ENCODE results near the gene C2CD3. TPM values are rescaled to one million over a fixed set of nuclear protein-coding genes. Genes with fewer than 3 reads are reported as not detected.

Gene C2CD3
- total and polyA plus RNA-seq, 10 of the 15 experiments (the other 5 are each of a cell fraction or from before 2014, with no cell fraction given), result 2.3 to 24.0 (median 16.3) TPM

GRCh38 chr11:74030723-74031676 is 139.8 kb downstream of the C2CD3 start:
- ChIA-PET RAD21 (ENCODE audit: unreplicated experiment) (interaction anchor here (1.2 to 2.6 kb wide), 2 partner anchors 51 to 65 kb away, joined by 5 to 8 read pairs; no protein-coding TSS in a partner anchor), POLR2A (no interaction called here), CTCF (interaction anchor here (1.5 kb wide), 1 partner anchor 10 kb away, joined by 3 read pairs; no protein-coding TSS in a partner anchor), SMC1A (ENCODE audit: uncharacterized antibody, unreplicated experiment) (interaction anchor here (1.5 kb wide), 1 partner anchor 51 kb away, joined by 3 read pairs; no protein-coding TSS in a partner anchor)
- H3K4me1 ChIP-seq (ENCODE audit: control insufficient read depth, insufficient read depth, low read length), result peaks cover 9% of the 10 kb centered on the region
- BruUV-seq (replicated peaks), result no TSS peak
- no peak overlapping the region for H3K4me2 ChIP-seq (ENCODE audit: control insufficient read depth, insufficient read depth)
- H3K27me3 ChIP-seq (replicated peaks in 1 of 2; ENCODE audit: control insufficient read depth in 2 of 2, insufficient read depth in 2 of 2, low read length in 1 of 2), result no peaks in the 10 kb centered on the region
- intact Hi-C loops (cut with micrococcal nuclease; ENCODE audit: unreplicated experiment), result loop anchor here (5.0 kb wide), 1 partner anchor 69 kb away; no protein-coding TSS in a partner anchor
- H3K27ac ChIP-seq (ENCODE audit: control insufficient read depth, insufficient read depth), result 0 out of 2 replicates have a peak overlapping the region, but pooled peaks have one; percentile 0
- ATAC-seq, result peak; percentile 69
- in situ Hi-C loops (cut with MboI), result no loop called here
- H4K20me1 ChIP-seq (ENCODE audit: control insufficient read depth, insufficient read depth), result no peaks in the 10 kb centered on the region
- peak; percentile 73 for FAIRE-seq
- H2AFZ ChIP-seq (ENCODE audit: control insufficient read depth, low read depth, low read length), result peak overlapping the region; percentile 46
- H3K36me3 ChIP-seq (ENCODE audit: control insufficient read depth in 2 of 2, insufficient read depth in 2 of 2, low read length in 1 of 2), result peaks cover 12 to 16% of the 10 kb centered on the region in 2 experiments; a peak in 3 of 4 replicates
- H3K9ac ChIP-seq (ENCODE audit: control insufficient read depth, insufficient read depth, low read length), result no peak overlapping the region
- H3K9me3 ChIP-seq (replicated peaks; ENCODE audit: control insufficient read depth, insufficient read depth, low read length), result no peaks in the 10 kb centered on the region
- H3K79me2 ChIP-seq (ENCODE audit: control insufficient read depth, insufficient read depth, low read length), result no peaks in the 10 kb centered on the region
- no peak for DNase-seq (ENCODE audit: low read depth, low spot score)
- no peak overlapping the region for H3K4me3 ChIP-seq
- 79% methylated on average over 9 of the region's 9 CpGs for WGBS (ENCODE audit: insufficient coverage, insufficient replicate concordance, low lambda C conversion rate, missing lambda C conversion rate)
- TF ChIP-seq CHD1 (IDR thresholded peaks at IDR 0.05; ENCODE audit: low read depth, low read length) (no peak), PBX3 (IDR thresholded peaks at IDR 0.05; ENCODE audit: insufficient replicate concordance, low read depth, low read length) (no peak), YBX1 (IDR thresholded peaks at IDR 0.05) (no peak), BHLHE40 (IDR thresholded peaks at IDR 0.05; ENCODE audit: borderline replicate concordance in 1 of 2, low read depth in 2 of 2, low read length in 1 of 2) (no peak), POU2F2 (IDR thresholded peaks at IDR 0.05; ENCODE audit: borderline replicate concordance, low read depth, low read length) (no peak), E4F1 (IDR thresholded peaks at IDR 0.05; ENCODE audit: borderline replicate concordance, partially characterized antibody) (no peak), CTCF (IDR thresholded peaks at IDR 0.05 in 2 of 3, conservative IDR thresholded peaks at IDR 0.05 in 1 of 3; ENCODE audit: control insufficient read depth in 2 of 3, extremely low read depth in 1 of 3, insufficient read depth in 1 of 3, low read depth in 3 of 3, low read length in 3 of 3) (no peak), GABPA (IDR thresholded peaks at IDR 0.05; ENCODE audit: low read depth) (no peak), MYC (IDR thresholded peaks at IDR 0.05; ENCODE audit: insufficient read depth, insufficient read length, insufficient replicate concordance, low read length, severe bottlenecking) (no peak), RELA (IDR thresholded peaks at IDR 0.05; ENCODE audit: borderline replicate concordance, partially characterized antibody) (no peak), CHD2 (IDR thresholded peaks at IDR 0.05; ENCODE audit: borderline replicate concordance, low read depth, low read length) (no peak)
- TF ChIP-seq, protein P1, sequence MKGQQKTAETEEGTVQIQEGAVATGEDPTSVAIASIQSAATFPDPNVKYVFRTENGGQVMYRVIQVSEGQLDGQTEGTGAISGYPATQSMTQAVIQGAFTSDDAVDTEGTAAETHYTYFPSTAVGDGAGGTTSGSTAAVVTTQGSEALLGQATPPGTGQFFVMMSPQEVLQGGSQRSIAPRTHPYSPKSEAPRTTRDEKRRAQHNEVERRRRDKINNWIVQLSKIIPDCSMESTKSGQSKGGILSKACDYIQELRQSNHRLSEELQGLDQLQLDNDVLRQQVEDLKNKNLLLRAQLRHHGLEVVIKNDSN (IDR thresholded peaks at IDR 0.05; ENCODE audit: borderline replicate concordance, extremely low read length, insufficient read depth, low read depth, low read length), result no peak
